GM12874 (cell line): Measurements from ENCODE around the gene PSMC3.

Experiments used
- CTCF ChIP-seq: IDR thresholded peaks from 2 replicates; pipeline ENCODE4 v1.5.1; 2011; ENCODE audit warnings: low read depth, mild to moderate bottlenecking, control low read depth, low read length, moderate library complexity; ENCODE audit not compliant: insufficient read depth

Gene PSMC3

GRCh38 chr11:47449541-47449940, 23.3 kb upstream of the PSMC3 start:
- TF ChIP-seq CTCF = no peak

- no peak for TF ChIP-seq CTCF
Observed at GRCh38 chr11:47448566-47449427, 22.6 kb upstream of the PSMC3 start, which contains the start of gene RAPSN. Gene RAPSN (minus strand): TSS chr11:47449136. CDS start chr11:47448964, 172 bp downstream.

- no peak for TF ChIP-seq CTCF
Observed at GRCh38 chr11:47447906-47448305, 21.7 kb upstream of the PSMC3 start.

GRCh38 chr11:47446833-47447232, 20.6 kb upstream of the PSMC3 start:
- TF ChIP-seq CTCF = no peak

- TF ChIP-seq CTCF = no peak
Observed at GRCh38 chr11:47445840-47446239, 19.6 kb upstream of the PSMC3 start.

- TF ChIP-seq CTCF = no peak
Observed at GRCh38 chr11:47443817-47444216, 17.6 kb upstream of the PSMC3 start.

GRCh38 chr11:47443028-47443700, 16.9 kb upstream of the PSMC3 start:
- TF ChIP-seq CTCF = no peak
